ENCODE data around the gene RAB11FIP4. TPM values are rescaled to one million over a fixed set of nuclear protein-coding genes. Genes with fewer than 3 reads are reported as not detected.

RAB11FIP4 gene
- total and polyA plus RNA-seq, 4 donors = 1.5 to 16.0 (median 3.3) TPM

DNA sequence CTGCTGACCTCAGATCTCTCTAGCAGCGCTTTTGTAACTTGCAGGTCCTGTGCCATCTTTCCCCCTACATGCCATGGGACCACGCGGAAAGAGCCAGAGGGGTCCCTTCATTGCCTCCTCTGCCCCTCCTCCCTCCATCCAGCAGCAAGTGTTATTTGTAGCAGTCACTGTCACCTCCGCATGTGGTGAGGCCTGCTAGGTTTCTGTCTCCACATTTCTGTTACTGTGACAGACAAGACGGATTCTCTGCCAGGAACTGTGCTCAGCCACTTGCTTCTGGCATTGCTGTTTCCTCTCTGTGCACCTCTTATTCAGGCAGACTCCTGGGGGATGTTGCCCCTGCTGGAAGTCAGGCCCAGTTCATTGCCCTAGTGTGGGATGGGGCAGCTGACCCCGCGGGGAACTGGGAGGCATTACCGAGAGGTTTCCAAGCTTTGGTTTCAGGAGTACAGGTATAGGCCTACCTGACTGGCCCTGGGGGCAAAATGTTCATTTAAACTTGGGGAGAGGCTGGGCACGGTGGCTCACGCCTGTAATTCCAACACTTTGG, 61.2 kb downstream of the RAB11FIP4 start:
- Histone ChIP-seq H3K27me3 (ENCODE audit: control insufficient read depth in 4 of 4, insufficient read depth in 4 of 4, low read length in 3 of 4) (no peaks in the 10 kb centered on the region), H3K4me3 (ENCODE audit: low read depth in 1 of 3, low read length in 3 of 3) (no peak overlapping the region), H3K9ac (ENCODE audit: low read depth in 1 of 2, low read length in 2 of 2) (no peak overlapping the region), H3K4me1 (ENCODE audit: control insufficient read depth in 4 of 4, insufficient read depth in 4 of 4, low read length in 3 of 4) (no peaks in the 10 kb centered on the region), H3K36me3 (ENCODE audit: control insufficient read depth in 4 of 4, insufficient read depth in 3 of 4, low read depth in 1 of 4, low read length in 3 of 4) (no peaks in the 10 kb centered on the region), H3K27ac (ENCODE audit: low read depth in 1 of 2, low read length in 2 of 2) (no peak overlapping the region), H3K9me3 (ENCODE audit: control insufficient read depth in 4 of 4, low read length in 3 of 4) (no peaks in the 10 kb centered on the region)
- no peak for TF ChIP-seq FOXA2 (IDR thresholded peaks at IDR 0.05)
- TF ChIP-seq, protein P1, sequence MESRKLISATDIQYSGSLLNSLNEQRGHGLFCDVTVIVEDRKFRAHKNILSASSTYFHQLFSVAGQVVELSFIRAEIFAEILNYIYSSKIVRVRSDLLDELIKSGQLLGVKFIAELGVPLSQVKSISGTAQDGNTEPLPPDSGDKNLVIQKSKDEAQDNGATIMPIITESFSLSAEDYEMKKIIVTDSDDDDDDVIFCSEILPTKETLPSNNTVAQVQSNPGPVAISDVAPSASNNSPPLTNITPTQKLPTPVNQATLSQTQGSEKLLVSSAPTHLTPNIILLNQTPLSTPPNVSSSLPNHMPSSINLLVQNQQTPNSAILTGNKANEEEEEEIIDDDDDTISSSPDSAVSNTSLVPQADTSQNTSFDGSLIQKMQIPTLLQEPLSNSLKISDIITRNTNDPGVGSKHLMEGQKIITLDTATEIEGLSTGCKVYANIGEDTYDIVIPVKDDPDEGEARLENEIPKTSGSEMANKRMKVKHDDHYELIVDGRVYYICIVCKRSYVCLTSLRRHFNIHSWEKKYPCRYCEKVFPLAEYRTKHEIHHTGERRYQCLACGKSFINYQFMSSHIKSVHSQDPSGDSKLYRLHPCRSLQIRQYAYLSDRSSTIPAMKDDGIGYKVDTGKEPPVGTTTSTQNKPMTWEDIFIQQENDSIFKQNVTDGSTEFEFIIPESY (IDR thresholded peaks at IDR 0.05) = no peak
- no peak for TF ChIP-seq HNF4G (IDR thresholded peaks at IDR 0.05)
- TF ChIP-seq YY1 (IDR thresholded peaks at IDR 0.05) = no peak
- WGBS = 90% methylated on average over 10 of the region's 10 CpGs
- no peak for DNase-seq (ENCODE audit: low spot score)

DNA sequence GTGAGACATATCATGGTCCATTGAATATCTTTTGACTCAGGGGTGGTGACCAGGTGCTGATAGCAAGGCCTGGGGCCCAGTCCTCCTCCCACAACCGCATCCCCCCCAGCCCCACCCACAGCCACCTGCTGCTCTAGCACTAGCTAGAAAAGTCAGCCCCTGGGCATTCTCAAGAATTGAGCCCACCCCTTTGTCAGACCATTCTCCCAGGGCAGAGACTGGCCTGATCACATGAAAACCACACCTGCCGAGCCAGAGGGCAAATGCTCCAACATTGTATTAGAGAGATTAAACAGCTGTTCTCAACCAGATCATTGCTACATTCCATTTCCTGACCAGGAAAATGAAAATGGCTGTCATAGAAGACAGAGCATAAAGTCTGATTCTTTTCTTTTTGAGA, 62.4 kb downstream of the RAB11FIP4 start:
- 90% methylated on average over 2 of the region's 2 CpGs for WGBS
- Histone ChIP-seq H3K27me3 (ENCODE audit: control insufficient read depth in 4 of 4, insufficient read depth in 4 of 4, low read length in 3 of 4) (no peaks in the 10 kb centered on the region), H3K4me1 (ENCODE audit: control insufficient read depth in 4 of 4, insufficient read depth in 4 of 4, low read length in 3 of 4) (no peaks in the 10 kb centered on the region), H3K27ac (ENCODE audit: low read depth in 1 of 2, low read length in 2 of 2) (no peak overlapping the region), H3K4me3 (ENCODE audit: low read depth in 1 of 3, low read length in 3 of 3) (no peak overlapping the region), H3K36me3 (ENCODE audit: control insufficient read depth in 4 of 4, insufficient read depth in 3 of 4, low read depth in 1 of 4, low read length in 3 of 4) (no peaks in the 10 kb centered on the region), H3K9ac (ENCODE audit: low read depth in 1 of 2, low read length in 2 of 2) (no peak overlapping the region), H3K9me3 (ENCODE audit: control insufficient read depth in 4 of 4, low read length in 3 of 4) (no peaks in the 10 kb centered on the region)
- TF ChIP-seq RXRA (IDR thresholded peaks at IDR 0.05) (no peak), TAF1 (conservative IDR thresholded peaks at IDR 0.05) (no peak), HNF4G (IDR thresholded peaks at IDR 0.05) (no peak), SP1 (IDR thresholded peaks at IDR 0.05) (no peak), HNF4A (conservative IDR thresholded peaks at IDR 0.05) (no peak), EGR1 (IDR thresholded peaks at IDR 0.05; ENCODE audit: low read depth in 2 of 2) (no peak), JUND (IDR thresholded peaks at IDR 0.05) (no peak)
- TF ChIP-seq, protein P2, sequence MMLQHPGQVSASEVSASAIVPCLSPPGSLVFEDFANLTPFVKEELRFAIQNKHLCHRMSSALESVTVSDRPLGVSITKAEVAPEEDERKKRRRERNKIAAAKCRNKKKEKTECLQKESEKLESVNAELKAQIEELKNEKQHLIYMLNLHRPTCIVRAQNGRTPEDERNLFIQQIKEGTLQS (IDR thresholded peaks at IDR 0.05) = no peak
- TF ChIP-seq, protein P3, sequence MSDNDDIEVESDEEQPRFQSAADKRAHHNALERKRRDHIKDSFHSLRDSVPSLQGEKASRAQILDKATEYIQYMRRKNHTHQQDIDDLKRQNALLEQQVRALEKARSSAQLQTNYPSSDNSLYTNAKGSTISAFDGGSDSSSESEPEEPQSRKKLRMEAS (IDR thresholded peaks at IDR 0.05) = no peak
- no peak for DNase-seq (ENCODE audit: low spot score)

DNA sequence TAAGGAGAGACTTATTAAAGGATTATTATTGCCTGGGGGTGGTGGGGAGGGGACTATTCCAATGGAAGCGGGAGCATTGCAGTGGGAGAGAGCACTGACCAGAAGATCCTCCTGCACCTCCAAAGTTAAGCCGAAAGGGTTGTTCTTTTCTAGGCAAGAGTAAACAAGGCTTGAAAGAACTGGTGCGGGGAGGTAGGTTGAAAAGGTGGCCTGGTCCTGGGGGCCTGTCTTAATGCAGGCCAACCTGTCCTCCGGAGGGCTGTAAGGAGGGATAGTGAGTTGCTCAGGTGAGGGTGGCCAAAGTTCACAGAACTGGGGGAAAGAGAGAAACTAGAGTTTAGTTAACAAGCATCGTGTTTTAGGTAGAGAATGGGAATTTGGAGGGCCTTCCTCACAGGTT, 65.3 kb downstream of the RAB11FIP4 start:
- Histone ChIP-seq H3K27me3 (ENCODE audit: control insufficient read depth in 4 of 4, insufficient read depth in 4 of 4, low read length in 3 of 4) (no peaks in the 10 kb centered on the region), H3K4me3 (ENCODE audit: low read depth in 1 of 3, low read length in 3 of 3) (no peak overlapping the region), H3K4me1 (ENCODE audit: control insufficient read depth in 4 of 4, insufficient read depth in 4 of 4, low read length in 3 of 4) (no peaks in the 10 kb centered on the region), H3K27ac (ENCODE audit: low read depth in 1 of 2, low read length in 2 of 2) (no peak overlapping the region), H3K36me3 (ENCODE audit: control insufficient read depth in 4 of 4, insufficient read depth in 3 of 4, low read depth in 1 of 4, low read length in 3 of 4) (no peaks in the 10 kb centered on the region), H3K9ac (ENCODE audit: low read depth in 1 of 2, low read length in 2 of 2) (no peak overlapping the region), H3K9me3 (ENCODE audit: control insufficient read depth in 4 of 4, low read length in 3 of 4) (no peaks in the 10 kb centered on the region)
- DNase-seq (ENCODE audit: low spot score) = no peak
- 89% methylated on average over 5 of the region's 5 CpGs for WGBS
- TF ChIP-seq HNF4A (conservative IDR thresholded peaks at IDR 0.05) (no peak), YY1 (IDR thresholded peaks at IDR 0.05) (no peak), REST (IDR thresholded peaks at IDR 0.05) (no peak), TAF1 (conservative IDR thresholded peaks at IDR 0.05) (no peak), NR2F2 (IDR thresholded peaks at IDR 0.05) (no peak), RXRA (IDR thresholded peaks at IDR 0.05) (no peak), JUND (IDR thresholded peaks at IDR 0.05) (no peak), GABPA (IDR thresholded peaks at IDR 0.05 in 1 of 2, conservative IDR thresholded peaks at IDR 0.05 in 1 of 2) (no peak), HNF4G (IDR thresholded peaks at IDR 0.05) (no peak), RAD21 (IDR thresholded peaks at IDR 0.05) (no peak), CTCF (IDR thresholded peaks at IDR 0.05; ENCODE audit: low read depth, low read length, missing input control) (no peak), EGR1 (IDR thresholded peaks at IDR 0.05; ENCODE audit: low read depth in 2 of 2) (no peak)
- TF ChIP-seq, protein P2 (IDR thresholded peaks at IDR 0.05) = no peak
- TF ChIP-seq, protein P1 (IDR thresholded peaks at IDR 0.05) = no peak

Data from liver (tissue), 9 donors.